Prostate gland (tissue), 2 donors: ENCODE measurements around the gene OSBPL6. TPM values are rescaled to one million over a fixed set of nuclear protein-coding genes. Genes with fewer than 3 reads are reported as not detected.

Source experiments
- DNase-seq: peaks from one replicate; pipeline ENCODE4 v3.0.0-alpha.2; 2019; ENCODE audit warnings: low spot score
- H3K27ac ChIP-seq, 2 donors: fragments of 200-600 bp; sonication (generic); 2 replicates each; pipeline ENCODE4 v1.5.1; 2017 to 2019
- H3K27me3 ChIP-seq: fragments of 200-600 bp; sonication (generic); replicated peaks from 2 replicates; pipeline ENCODE4 v1.5.1; 2019; ENCODE audit not compliant: insufficient read depth
- H3K36me3 ChIP-seq, 2 donors: fragments of 200-600 bp; sonication (generic); 1 replicate in 1 of 2; 2 replicates in 1 of 2; pipeline versions ENCODE4 v1.5.1 to v1.8.1; 2017 to 2019
- H3K4me1 ChIP-seq: fragments of 200-600 bp; sonication (generic); replicated peaks from 2 replicates; pipeline ENCODE4 v1.5.1; 2019
- H3K4me3 ChIP-seq, 2 donors: fragments of 200-600 bp; sonication (generic); 2 replicates each; pipeline ENCODE4 v1.5.1; 2017 to 2019
- H3K9me3 ChIP-seq: fragments of 200-600 bp; sonication (generic); 2 replicates; pipeline ENCODE4 v1.5.1; 2017
- POLR2A ChIP-seq: fragments of 450-650 bp; IDR thresholded peaks from one replicate; pipeline ENCODE4 v1.6.1; 2016; ENCODE audit warnings: antibody characterized with exemption, mild to moderate bottlenecking
- POLR2AphosphoS5 ChIP-seq: sonication (generic); formaldehyde crosslinking; IDR thresholded peaks from one replicate; pipeline ENCODE4 v1.6.1; 2017; ENCODE audit warnings: antibody characterized with exemption
- WGBS: methylation state at CpG from one replicate; pipeline ENCODE4 v1.1.5; 2018; 5-methylcytosine and 5-hydroxymethylcytosine counted together
- intact Hi-C: fragments of 100-400 bp; cut with DNase I; formaldehyde crosslinking; loops from one replicate; pipeline ENCODE4 v1.14.2; 2022
- total RNA-seq, 2 donors: library from RNA; depleted of rRNA; stranded (reverse); fragments of >200 nt; gene quantifications; one replicate each; pipeline ENCODE4 v1.1.0, GENCODE V29; 2016
- TF ChIP-seq, protein P1 (sequence below), 4 experiments: fragments of 200-600 bp in 2 of 4; fragments of 450-650 bp in 2 of 4; sonication (generic) in 2 of 4; IDR thresholded peaks; 1 replicate in 3 of 4; 2 replicates in 1 of 4; pipeline ENCODE4 v1.5.1; 2016 to 2019; ENCODE audit warnings: antibody characterized with exemption in 4 of 4, mild to moderate bottlenecking in 2 of 4, moderate library complexity in 2 of 4

The OSBPL6 gene
- total RNA-seq, 2 donors from 2014 or later, result 2.4 to 10.8 TPM

DNA sequence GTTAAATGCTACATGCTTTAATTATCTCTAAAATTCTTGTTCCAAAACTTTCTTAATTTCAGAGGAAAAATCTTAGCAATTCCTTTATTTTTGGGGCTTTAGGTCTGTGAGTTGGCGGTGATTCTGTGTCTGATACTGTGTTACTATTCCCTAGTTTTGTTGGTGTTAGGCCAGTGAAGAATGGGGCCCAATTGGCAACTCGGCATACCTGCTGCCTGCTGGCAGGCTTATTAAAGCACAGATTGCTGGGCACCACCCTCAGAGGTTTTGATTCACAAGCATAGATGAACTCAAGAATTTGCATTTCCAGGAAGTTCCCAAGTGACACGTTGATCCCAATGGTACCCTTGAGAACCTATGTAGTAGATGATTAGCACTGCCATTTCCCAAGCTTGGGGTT is 101.6 kb downstream of the OSBPL6 start:
- no peak overlapping the region for H3K4me3 ChIP-seq
- intact Hi-C loops, result no loop called here
- H3K9me3 ChIP-seq, result no peaks in the 10 kb centered on the region
- no peak for DNase-seq
- H3K27me3 ChIP-seq, result no peaks in the 10 kb centered on the region
- TF ChIP-seq POLR2A, result no peak
- TF ChIP-seq, protein P1, sequence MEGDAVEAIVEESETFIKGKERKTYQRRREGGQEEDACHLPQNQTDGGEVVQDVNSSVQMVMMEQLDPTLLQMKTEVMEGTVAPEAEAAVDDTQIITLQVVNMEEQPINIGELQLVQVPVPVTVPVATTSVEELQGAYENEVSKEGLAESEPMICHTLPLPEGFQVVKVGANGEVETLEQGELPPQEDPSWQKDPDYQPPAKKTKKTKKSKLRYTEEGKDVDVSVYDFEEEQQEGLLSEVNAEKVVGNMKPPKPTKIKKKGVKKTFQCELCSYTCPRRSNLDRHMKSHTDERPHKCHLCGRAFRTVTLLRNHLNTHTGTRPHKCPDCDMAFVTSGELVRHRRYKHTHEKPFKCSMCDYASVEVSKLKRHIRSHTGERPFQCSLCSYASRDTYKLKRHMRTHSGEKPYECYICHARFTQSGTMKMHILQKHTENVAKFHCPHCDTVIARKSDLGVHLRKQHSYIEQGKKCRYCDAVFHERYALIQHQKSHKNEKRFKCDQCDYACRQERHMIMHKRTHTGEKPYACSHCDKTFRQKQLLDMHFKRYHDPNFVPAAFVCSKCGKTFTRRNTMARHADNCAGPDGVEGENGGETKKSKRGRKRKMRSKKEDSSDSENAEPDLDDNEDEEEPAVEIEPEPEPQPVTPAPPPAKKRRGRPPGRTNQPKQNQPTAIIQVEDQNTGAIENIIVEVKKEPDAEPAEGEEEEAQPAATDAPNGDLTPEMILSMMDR (IDR thresholded peaks at IDR 0.05), result no peak
- TF ChIP-seq POLR2AphosphoS5, result no peak
- H3K4me1 ChIP-seq, result no peaks in the 10 kb centered on the region
- H3K27ac ChIP-seq, result no peak overlapping the region
- WGBS, result 89% methylated on average over 3 of the region's 3 CpGs
- no peaks in the 10 kb centered on the region for H3K36me3 ChIP-seq

DNA sequence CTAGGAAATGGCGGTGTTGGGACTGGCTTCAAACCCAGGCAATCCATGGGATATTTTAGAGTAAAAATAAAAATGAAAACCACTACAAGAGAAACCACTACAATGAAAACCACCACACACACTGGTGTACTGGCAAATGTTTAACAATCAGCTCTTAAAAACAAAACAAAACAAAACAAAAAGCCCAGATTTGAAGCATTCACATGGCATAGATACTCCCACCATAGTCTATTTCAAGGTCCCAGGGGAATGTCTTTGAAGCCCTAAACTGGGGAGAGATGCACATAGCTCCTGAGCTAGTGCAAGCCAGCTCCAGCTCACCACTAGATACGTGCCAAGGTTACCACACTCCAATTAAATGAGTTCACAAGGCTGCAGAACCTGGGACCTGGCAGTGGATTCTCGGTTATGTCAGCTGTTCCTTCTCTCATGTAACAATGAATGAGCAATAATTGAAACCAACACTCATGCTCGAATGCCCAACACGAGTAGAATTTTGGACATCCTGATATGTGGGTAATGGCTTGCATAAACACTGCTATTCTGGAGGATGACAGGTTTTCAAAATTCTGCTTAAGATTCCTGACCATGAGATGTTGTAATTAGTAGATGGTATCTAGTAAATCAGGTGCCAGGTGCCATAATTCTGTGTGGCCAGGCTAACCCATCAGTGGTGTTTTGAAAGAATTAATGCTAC is 102.2 kb downstream of the OSBPL6 start:
- no peak overlapping the region for H3K27ac ChIP-seq
- no peaks in the 10 kb centered on the region for H3K4me1 ChIP-seq
- TF ChIP-seq, protein P1 (IDR thresholded peaks at IDR 0.05), result no peak
- no peak for TF ChIP-seq POLR2AphosphoS5
- TF ChIP-seq POLR2A, result no peak
- intact Hi-C loops, result no loop called here
- no peaks in the 10 kb centered on the region for H3K27me3 ChIP-seq
- no peak for DNase-seq
- H3K9me3 ChIP-seq, result no peaks in the 10 kb centered on the region
- no peak overlapping the region for H3K4me3 ChIP-seq
- WGBS, result 87% methylated on average over 5 of the region's 5 CpGs
- H3K36me3 ChIP-seq, result no peaks in the 10 kb centered on the region

DNA sequence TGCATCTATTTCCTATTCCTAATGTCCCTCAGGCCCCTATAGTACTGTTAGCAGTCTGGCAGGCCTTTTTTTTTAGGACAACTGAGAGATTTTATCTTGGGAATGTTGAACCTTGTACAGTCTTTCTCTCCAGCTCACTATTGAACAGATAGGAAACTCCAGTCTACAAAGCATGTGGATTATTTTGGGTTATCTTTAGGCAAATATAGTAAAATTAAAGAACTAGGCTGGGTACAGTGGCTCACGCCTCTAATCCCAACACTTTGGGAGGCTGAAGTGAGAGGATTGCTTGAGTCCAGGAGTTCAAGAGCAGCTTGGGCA is 102.7 kb downstream of the OSBPL6 start:
- H3K4me1 ChIP-seq, result no peaks in the 10 kb centered on the region
- no peaks in the 10 kb centered on the region for H3K36me3 ChIP-seq
- no peaks in the 10 kb centered on the region for H3K27me3 ChIP-seq
- intact Hi-C loops, result no loop called here
- TF ChIP-seq, protein P1 (IDR thresholded peaks at IDR 0.05), result no peak
- TF ChIP-seq POLR2AphosphoS5 (no peak), POLR2A (no peak)
- H3K27ac ChIP-seq, result no peak overlapping the region
- no peak for DNase-seq
- no peak overlapping the region for H3K4me3 ChIP-seq
- WGBS, result 100% methylated on average over 1 of the region's 1 CpG
- H3K9me3 ChIP-seq, result no peaks in the 10 kb centered on the region

DNA sequence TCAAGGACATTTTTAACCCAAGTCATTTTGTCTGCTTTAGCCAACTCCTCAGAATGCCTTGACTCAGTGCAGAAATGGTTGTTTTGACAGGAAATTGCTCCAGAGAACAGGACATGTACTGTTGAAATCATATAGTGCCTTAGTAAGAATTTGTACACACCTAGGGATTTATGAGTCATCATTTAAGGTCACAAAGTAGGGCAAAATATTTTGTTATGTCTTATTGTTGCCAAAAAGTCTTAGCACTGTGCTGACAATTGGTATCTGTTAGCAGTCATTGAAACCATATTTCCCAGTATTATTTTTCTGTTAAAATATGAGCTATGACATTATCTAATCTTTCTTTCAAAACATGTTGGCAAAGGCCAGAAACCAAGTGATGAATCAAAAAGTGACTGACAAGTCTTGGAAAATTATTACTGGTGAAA is 104.5 kb downstream of the OSBPL6 start:
- Histone ChIP-seq H3K4me1 (no peaks in the 10 kb centered on the region), H3K4me3 (no peak overlapping the region), H3K27ac (no peak overlapping the region), H3K27me3 (no peaks in the 10 kb centered on the region), H3K9me3 (no peaks in the 10 kb centered on the region), H3K36me3 (no peaks in the 10 kb centered on the region)
- DNase-seq, result no peak
- TF ChIP-seq POLR2AphosphoS5, result no peak
- TF ChIP-seq, protein P1 (IDR thresholded peaks at IDR 0.05), result no peak
- TF ChIP-seq POLR2A, result no peak
- intact Hi-C loops, result no loop called here

DNA sequence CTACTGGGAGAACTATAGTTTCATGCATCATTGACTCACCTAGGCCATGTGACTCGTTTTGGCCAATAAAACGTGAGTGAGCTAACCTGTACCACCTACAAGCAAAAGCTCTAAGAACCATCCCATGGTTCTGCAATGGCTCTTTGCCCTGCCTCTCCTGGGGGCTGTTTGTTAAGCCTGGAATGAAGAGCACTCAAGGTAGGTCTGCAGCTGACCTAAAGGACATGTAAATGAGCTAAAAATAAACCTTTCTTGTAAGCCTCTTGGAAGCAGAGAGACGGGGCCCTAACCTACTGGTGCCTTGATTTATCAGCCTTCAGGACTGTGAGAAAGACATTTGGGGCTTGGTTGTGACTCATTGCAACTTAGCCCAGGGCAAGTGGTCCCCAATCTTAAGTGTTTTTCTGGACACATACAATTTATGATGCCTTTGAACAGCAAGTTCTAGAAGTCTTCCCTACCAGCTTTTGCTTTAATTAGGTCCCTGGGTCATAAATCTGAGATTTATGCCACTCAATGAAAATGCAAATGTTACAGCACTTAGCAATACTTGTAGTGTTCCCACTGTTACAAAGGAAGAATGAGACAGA is 107.4 kb downstream of the OSBPL6 start:
- WGBS, result 81% methylated on average over 3 of the region's 3 CpGs
- Histone ChIP-seq H3K4me3 (no peak overlapping the region), H3K9me3 (no peaks in the 10 kb centered on the region), H3K4me1 (no peaks in the 10 kb centered on the region), H3K27me3 (no peaks in the 10 kb centered on the region), H3K27ac (no peak overlapping the region), H3K36me3 (no peaks in the 10 kb centered on the region)
- no peak for TF ChIP-seq POLR2AphosphoS5
- TF ChIP-seq, protein P1 (IDR thresholded peaks at IDR 0.05), result no peak
- no peak for TF ChIP-seq POLR2A
- intact Hi-C loops, result no loop called here
- no peak for DNase-seq
